ENCODE results near the gene GBA2. TPM values are rescaled to one million over a fixed set of nuclear protein-coding genes. Genes with fewer than 3 reads are reported as not detected.

Gene GBA2
- total RNA-seq, 1 donor from 2014 or later, result 130 TPM

GRCh38 chr9:35688558-35689541, 60.2 kb downstream of the GBA2 start:
- peak overlapping the region; percentile 37 for H3K27ac Mint-ChIP-seq
- H3K4me1 Mint-ChIP-seq (ENCODE audit: low read depth), result peaks cover 5% of the 10 kb centered on the region
- H3K36me3 Mint-ChIP-seq (ENCODE audit: insufficient read depth), result peaks cover 2% of the 10 kb centered on the region
- no peaks in the 10 kb centered on the region for H3K9me3 Mint-ChIP-seq (ENCODE audit: low read depth)
- TF ChIP-seq, protein P1, sequence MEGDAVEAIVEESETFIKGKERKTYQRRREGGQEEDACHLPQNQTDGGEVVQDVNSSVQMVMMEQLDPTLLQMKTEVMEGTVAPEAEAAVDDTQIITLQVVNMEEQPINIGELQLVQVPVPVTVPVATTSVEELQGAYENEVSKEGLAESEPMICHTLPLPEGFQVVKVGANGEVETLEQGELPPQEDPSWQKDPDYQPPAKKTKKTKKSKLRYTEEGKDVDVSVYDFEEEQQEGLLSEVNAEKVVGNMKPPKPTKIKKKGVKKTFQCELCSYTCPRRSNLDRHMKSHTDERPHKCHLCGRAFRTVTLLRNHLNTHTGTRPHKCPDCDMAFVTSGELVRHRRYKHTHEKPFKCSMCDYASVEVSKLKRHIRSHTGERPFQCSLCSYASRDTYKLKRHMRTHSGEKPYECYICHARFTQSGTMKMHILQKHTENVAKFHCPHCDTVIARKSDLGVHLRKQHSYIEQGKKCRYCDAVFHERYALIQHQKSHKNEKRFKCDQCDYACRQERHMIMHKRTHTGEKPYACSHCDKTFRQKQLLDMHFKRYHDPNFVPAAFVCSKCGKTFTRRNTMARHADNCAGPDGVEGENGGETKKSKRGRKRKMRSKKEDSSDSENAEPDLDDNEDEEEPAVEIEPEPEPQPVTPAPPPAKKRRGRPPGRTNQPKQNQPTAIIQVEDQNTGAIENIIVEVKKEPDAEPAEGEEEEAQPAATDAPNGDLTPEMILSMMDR (IDR thresholded peaks at IDR 0.05; ENCODE audit: unreplicated experiment), result no peak
- peaks cover 13% of the 10 kb centered on the region for H3K27me3 Mint-ChIP-seq
- H3K4me3 Mint-ChIP-seq (ENCODE audit: low read depth), result peak overlapping the region; percentile 71
- no peak for DNase-seq (ENCODE audit: low spot score, unreplicated experiment)

DNA sequence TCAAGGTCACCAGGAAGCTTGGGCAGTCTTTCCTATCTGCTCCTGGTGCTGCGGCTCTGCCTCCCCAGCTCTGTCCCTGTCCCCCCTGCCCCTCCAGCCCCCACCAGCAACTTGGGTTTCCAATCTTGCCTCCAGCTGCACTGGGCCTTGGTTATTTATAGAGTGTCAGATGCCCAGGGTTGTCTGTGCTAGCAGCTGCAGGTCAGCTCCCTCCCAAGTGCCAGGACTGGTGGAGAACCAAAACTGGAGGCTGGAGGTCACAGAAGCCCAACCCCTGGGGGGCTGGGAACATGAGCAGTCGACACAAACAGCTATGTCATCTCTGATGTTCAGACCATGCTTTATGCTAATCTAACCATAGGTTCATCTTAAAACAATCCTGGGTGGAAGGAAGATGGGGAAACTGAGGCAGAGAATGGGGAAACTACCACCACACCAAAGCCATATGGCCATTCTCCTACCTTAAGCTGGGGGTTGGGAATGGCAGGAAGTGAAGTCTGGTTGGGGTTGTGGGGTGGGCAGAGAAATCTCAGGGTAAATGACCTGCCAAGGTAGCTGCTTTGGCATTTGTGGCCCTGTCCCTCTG, 61.0 kb downstream of the GBA2 start:
- TF ChIP-seq, protein P1 (IDR thresholded peaks at IDR 0.05; ENCODE audit: unreplicated experiment), result no peak
- Mint-ChIP-seq H3K27ac (no peak overlapping the region), H3K4me3 (ENCODE audit: low read depth) (no peak overlapping the region), H3K27me3 (peaks cover 13% of the 10 kb centered on the region), H3K36me3 (ENCODE audit: insufficient read depth) (peaks cover 2% of the 10 kb centered on the region), H3K9me3 (ENCODE audit: low read depth) (no peaks in the 10 kb centered on the region), H3K4me1 (ENCODE audit: low read depth) (peaks cover 5% of the 10 kb centered on the region)
- no peak for DNase-seq (ENCODE audit: low spot score, unreplicated experiment)

DNA sequence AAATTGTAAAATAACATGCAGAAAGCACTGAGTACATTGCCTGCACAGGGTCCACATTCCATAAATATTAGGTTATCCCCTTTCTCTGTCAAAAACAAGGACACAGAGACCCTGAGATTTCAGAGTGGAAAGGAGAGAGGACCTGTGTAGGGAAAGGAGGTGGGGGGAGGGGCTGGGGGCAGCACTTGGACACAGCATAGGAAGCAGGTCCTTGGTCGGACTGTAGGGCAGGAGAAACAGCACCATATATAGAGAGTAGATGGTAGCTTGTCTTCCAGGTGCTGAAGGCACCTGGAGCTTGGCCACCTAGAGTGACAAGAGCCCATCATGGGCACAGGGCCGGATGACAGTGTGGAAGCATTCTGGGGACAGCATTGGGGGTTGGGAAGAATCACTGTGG, 61.7 kb downstream of the GBA2 start:
- Mint-ChIP-seq H3K27me3 (peaks cover 13% of the 10 kb centered on the region), H3K4me1 (ENCODE audit: low read depth) (peaks cover 5% of the 10 kb centered on the region), H3K4me3 (ENCODE audit: low read depth) (peak overlapping the region; percentile 30), H3K36me3 (ENCODE audit: insufficient read depth) (peaks cover 2% of the 10 kb centered on the region), H3K9me3 (ENCODE audit: low read depth) (no peaks in the 10 kb centered on the region), H3K27ac (no peak overlapping the region)
- TF ChIP-seq, protein P1 (IDR thresholded peaks at IDR 0.05; ENCODE audit: unreplicated experiment), result no peak
- DNase-seq (ENCODE audit: low spot score, unreplicated experiment), result no peak

Small RNA genes within 50 kb of the gene (microRNA-seq; reads per million reads assigned to microRNA genes)
- 2.4 reads per million for gene MIR6852 (ENCODE audit: borderline number of aligned reads, unreplicated experiment)
- not detected for gene MIR6853 (ENCODE audit: borderline number of aligned reads, unreplicated experiment)

Other genes with a start within 250 kb of the GBA2 start
- gene TESK1, start 144.0 kb downstream of the GBA2 start, total RNA-seq, result 62.3 and 63.2 TPM in 2 replicates
- 3.1 and 4.2 TPM in 2 replicates for gene CD72, start 130.8 kb downstream of the GBA2 start, total RNA-seq
- not detected in 2 replicates for gene SIT1, start 98.3 kb downstream of the GBA2 start, total RNA-seq
- gene RMRP, start 91.2 kb downstream of the GBA2 start, total RNA-seq, result 15,251 and 16,487 TPM in 2 replicates
- 17.2 and 18.8 TPM in 2 replicates for gene CCDC107, start 90.9 kb downstream of the GBA2 start, total RNA-seq
- gene ARHGEF39, start 84.0 kb downstream of the GBA2 start, total RNA-seq, result 9.1 and 10.4 TPM in 2 replicates
- gene CA9, start 75.3 kb downstream of the GBA2 start, total RNA-seq, result 0.31 and 0.49 TPM in 2 replicates
- 24.3 and 32.4 TPM in 2 replicates for gene TPM2, start 59.3 kb downstream of the GBA2 start, total RNA-seq
- 136 and 141 TPM in 2 replicates for gene TLN1, start 17.0 kb downstream of the GBA2 start, total RNA-seq
- gene CREB3, start 16.6 kb downstream of the GBA2 start, total RNA-seq, result 31.5 and 33.2 TPM in 2 replicates
- gene RGP1, start 59 bp upstream of the GBA2 start, total RNA-seq, result 37.8 and 40.0 TPM in 2 replicates
- not detected in 2 replicates for gene MSMP, start 5.0 kb upstream of the GBA2 start, total RNA-seq
- 17.0 and 23.4 TPM in 2 replicates for gene NPR2, start 42.4 kb upstream of the GBA2 start, total RNA-seq
- 2.9 and 3.2 TPM in 2 replicates for gene SPAG8, start 63.0 kb upstream of the GBA2 start, total RNA-seq
- 37.7 and 41.5 TPM in 2 replicates for gene HINT2, start 65.8 kb upstream of the GBA2 start, total RNA-seq
- gene FAM221B, start 79.5 kb upstream of the GBA2 start, total RNA-seq, result not detected in 2 replicates
- gene TMEM8B, start 80.0 kb upstream of the GBA2 start, total RNA-seq, result 24.1 and 25.4 TPM in 2 replicates
- not detected in 2 replicates for gene OR13J1, start 121.2 kb upstream of the GBA2 start, total RNA-seq
- gene HRCT1, start 157.0 kb upstream of the GBA2 start, total RNA-seq, result not detected in 2 replicates
- not detected in 2 replicates for gene SPAAR, start 160.3 kb upstream of the GBA2 start, total RNA-seq
- not detected in 2 replicates for gene OR2S2, start 208.9 kb upstream of the GBA2 start, total RNA-seq

Data from progenitor cell of endocrine pancreas (in vitro differentiated cells).